GM21786 (cell line): ENCODE results near the gene HBP1.
"Not testable (repeated sequence)": the region's sequence is repeated elsewhere in the genome, so short reads cannot be mapped to it uniquely, and the experiment has no call there.

ENCODE experiments used
- ATAC-seq: cut with Tn5 transposase; IDR thresholded peaks from one replicate; pipeline ENCODE4 v1.9.1; 2021; ENCODE audit not compliant: unreplicated experiment

HBP1 gene, protein sequence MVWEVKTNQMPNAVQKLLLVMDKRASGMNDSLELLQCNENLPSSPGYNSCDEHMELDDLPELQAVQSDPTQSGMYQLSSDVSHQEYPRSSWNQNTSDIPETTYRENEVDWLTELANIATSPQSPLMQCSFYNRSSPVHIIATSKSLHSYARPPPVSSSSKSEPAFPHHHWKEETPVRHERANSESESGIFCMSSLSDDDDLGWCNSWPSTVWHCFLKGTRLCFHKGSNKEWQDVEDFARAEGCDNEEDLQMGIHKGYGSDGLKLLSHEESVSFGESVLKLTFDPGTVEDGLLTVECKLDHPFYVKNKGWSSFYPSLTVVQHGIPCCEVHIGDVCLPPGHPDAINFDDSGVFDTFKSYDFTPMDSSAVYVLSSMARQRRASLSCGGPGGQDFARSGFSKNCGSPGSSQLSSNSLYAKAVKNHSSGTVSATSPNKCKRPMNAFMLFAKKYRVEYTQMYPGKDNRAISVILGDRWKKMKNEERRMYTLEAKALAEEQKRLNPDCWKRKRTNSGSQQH

DNA sequence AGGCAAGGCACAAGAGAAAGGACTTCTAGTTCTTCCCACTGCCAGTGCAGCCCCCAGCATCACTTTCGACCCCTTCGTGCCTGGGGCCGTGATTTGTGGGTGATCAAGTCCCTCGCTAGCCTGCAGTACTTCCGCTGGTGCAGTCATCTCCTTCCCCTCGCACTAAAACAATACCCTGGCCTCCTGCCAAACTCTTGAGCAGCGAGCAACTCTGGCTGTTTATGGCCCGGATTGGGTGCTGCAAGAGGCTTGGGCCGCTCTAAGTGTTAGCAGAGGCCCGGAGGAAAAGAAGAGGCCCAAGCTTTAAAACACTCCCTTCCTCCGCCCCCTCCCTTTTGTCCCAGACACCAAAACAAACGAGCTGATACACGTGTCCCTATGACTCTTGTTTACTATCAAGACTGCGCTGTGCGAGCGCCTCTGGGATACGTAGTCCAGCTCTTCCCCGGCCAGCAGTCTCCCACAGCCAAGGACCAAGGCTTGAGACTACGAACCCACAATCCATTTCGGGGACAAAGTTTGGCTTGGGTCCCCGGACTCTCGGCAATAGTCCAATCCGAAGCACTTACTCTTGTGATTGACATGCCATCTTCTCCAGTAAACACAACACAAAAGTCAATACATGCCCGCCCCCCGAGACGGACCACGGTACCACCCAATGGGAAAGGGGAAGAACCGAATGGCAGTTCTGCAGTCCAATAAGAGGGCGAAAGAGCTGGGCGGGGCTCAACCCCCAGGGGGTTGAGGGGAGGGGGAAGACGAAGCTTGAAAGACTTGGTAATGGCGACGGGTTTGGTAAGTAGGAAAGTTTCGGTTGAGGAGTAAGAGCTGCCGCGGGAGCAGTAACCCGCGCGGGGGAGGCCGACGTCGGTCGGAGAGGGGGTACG lies at the start of gene HBP1:
Gene HBP1 (plus strand): TSS at position 771 of the 887 bp plus-strand sequence. CDS start 10,891 bp downstream, outside the sequence.
- peak; percentile 89 for ATAC-seq

DNA sequence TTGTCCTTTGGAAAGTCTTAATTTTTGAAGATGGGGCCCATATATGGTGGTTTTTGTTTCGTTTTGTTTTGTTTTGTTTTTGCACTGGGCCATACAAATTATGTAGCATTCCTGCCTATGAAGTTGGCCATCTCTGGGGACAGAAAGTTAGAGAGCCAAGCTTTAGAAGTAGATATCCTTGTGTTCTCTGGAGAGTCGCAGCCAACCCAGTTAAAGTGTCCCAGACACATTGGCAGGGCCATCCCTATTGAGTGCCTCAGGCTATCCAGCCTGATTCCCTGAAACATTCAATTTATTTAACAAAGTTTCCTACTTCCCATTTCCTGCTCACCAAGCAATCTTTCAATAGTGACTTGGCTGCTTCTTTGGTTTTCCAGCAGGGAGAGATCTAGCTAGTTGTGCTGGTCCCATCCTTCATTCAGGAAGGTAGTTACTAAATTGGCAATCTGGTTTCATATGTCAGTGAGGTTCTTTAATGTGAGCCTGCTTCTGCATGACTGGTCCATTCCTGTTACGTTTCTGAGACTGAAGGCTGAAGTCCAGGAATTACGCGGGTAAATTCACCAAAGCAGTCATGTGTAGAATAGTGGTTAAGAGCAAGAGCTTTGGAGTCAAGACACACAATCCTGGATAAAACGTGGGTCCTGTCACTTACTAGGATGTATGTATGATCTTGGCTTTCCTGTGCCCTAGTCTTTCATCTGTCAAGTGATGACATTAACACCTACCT lies 49.3 kb upstream of the HBP1 start:
- no peak for ATAC-seq

DNA sequence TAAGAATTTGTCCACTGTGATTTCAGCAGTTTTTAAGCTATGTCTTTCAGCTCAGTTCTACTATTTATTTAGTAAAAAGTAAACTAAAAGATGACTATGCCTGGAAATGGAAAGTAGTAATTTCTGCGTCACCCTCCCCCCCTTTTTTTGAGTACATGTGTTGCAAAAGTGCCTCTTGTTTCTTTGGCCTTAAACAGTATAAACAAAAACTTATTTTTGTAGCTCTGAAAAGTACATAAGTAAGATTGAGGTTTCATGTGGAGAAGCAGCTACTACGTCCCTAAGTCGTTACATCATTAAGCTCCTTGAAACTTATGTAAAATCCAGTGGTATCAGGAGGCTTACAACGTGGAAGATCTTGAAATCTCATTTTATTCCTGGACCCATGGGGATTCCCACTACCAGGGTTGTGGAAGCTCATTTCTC lies 46.3 kb upstream of the HBP1 start:
- no peak for ATAC-seq

DNA sequence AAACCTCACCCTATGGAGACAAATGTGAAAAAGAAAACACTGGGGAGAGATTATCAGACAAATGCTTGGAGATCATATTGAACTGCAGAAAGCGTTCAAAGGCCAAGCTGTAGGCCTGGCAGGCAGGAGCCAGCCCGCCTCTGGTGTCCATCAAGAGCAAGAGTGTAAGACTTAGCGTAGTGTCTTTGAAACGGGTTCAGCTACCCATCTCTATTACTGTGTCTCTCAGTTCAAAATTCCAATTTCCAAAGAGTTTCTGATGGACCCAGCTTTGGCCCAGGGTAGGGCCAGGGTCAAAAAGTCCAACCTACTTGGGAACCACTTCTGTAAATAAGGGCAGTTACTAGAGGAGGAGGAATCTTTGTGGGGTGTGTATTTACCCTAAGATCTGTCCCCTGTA lies 45.4 kb upstream of the HBP1 start:
- ATAC-seq: no peak

DNA sequence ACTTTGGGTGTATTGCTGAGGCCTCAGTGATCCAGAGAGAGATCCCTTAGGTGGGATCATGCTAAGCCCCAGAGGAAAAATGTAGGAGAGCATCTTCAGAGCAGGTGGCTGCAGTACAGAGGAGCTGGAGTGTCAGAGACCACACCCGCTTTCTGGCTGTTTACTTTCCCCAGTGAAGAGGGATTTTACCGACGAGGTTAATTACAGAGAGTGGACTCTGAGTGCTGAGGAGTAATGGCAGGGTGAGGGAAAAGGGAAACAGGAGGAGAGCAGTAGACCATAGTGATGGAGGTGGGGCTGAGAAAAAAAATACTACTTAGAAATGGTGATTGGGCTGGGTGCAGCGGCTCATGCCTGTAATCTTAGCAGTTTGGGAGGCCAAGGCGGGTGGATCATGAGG lies 43.3 kb upstream of the HBP1 start:
- ATAC-seq: no peak

DNA sequence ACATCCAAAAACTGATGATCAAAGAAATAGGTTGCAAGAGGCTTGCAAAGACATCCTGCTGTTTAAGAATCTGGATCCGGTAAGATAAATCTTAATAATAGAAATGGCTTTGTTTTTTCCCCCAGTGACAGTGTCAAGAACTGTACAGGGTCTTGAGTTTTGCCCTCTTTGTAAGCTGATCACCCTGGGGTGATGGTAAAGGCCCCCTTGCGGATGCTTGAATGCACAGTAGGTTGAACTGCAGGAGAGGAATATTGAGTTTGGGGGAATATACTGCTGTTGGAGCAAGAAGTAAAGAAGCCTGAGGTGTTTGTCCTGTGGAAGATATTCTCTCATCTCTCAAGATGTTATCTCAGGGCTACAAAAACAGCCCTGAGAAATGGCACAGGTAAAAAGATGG lies 40.6 kb upstream of the HBP1 start:
- ATAC-seq: no peak

DNA sequence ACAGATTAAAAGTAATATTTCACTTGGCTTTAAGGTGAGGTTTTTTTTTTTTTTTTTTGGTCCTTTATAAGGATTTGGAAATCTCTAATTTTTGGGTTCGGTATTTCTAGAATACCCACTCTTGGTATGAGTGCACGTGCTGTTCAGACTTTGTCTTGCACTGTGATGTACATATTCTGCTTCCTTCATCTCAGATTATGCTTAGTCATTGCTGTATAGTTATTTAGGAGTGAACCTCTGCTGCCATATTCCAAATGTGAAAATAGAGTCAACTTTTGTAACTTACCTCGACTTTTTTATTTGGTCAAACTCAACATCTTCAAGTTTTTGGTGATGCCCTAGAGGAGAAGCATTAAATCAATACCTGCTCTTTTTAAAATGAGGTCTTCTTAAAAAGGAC lies 40.1 kb upstream of the HBP1 start:
- ATAC-seq: no peak

DNA sequence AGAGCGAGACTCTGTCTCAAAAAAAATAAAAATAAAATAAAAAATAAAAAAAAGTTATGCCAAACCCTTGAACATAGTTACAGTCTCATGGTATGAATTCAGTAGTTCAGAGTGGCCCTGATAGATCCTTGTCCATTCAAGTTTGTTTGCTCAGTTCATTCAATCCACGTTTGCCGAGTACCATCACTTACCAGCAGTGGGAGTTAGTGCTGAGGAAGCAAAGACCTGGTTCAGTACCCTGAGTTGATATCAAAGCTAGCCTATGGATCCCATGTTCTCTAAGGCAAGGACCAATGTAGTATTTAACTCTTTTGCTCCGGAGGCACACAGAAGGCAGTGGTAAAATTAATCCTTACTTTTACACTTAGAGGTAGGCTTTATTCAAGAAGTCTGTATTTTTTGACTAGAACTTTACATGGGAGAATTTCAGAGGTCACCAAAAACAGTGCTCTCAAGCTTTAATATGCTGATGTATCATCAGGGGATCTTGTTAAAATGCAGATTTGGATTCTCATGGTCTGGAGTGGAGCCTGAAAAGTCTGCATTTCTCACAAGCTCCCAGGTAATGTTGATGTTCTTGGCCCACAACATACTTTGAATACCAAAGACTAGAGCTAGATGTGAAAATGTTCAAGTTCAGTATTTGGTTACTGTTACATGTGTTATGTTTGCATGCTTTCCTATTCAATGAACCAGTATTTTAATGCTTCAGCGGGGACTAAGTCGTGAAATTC lies 38.1 kb upstream of the HBP1 start:
- ATAC-seq: no peak

DNA sequence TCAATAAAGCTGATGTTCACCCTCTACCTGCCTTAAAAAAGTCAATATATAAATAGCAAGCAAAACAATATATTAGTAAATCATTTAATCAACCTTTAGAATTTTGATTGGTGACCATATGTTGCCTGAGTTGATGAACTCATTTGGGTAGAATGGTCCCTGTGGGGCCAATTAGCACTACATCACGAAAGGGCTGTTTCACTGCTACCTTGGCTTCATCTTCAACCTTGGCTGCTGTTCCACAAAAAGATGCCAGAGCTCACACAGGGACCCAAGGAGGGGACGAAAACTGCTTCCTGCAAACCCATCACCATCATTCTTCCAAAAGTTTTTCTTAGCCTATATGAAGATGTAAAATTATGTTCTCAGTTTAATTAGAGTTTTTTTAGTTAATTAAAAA lies 35.4 kb upstream of the HBP1 start:
- ATAC-seq: no peak

DNA sequence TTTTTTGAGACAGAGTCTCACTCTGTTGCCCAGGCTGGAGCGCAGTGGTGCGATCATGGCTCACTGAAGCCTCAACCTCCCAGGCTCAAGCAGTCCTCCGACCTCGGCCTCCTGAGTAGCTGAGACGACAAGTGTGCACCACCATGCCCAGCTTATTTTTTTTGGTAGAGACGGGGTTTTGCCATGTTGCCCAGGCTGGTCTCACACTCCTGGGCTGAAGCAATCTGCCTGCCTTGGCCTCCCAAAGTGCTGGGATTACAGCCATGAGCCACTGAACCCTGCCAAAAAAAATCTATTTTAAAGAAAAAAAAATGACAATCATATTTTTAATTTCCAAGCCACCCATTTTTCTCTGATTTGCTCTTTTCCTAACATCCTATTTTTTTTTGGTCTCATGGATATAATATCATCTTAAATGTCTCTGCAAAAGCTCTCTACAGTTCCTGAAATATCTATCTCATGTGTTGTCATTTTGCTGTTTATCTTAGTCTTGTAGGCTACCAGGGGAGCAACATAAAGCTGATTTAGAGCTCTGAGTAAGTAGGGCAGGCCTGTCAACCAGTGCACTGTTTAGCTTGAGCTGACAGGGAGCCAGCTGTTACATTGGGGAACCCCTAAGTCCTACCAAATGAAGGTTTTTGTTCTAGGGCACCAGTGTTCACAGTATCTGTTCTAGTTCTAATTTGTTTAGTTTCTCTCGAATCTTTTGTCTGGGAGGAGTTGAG lies 29.9 kb upstream of the HBP1 start:
- ATAC-seq: no peak

DNA sequence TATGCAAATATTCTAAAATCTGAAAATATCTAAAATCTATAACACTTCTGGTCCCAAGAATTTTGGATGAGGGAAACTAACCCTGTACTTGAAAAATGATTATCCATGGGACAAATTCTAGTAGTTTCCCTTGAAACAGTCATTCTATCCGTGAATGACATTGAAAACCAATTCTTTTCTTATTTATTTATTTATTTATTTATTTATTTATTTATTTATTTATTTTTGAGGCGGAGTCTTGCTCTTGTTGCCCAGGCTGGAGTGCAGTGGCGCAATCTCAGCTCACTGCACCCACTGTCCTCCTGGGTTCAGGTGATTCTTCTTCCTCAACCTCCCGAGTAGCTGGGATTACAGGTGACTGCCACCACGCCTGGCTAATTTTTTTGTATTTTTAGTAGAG lies 24.9 kb upstream of the HBP1 start:
- not testable (repeated sequence) for ATAC-seq

DNA sequence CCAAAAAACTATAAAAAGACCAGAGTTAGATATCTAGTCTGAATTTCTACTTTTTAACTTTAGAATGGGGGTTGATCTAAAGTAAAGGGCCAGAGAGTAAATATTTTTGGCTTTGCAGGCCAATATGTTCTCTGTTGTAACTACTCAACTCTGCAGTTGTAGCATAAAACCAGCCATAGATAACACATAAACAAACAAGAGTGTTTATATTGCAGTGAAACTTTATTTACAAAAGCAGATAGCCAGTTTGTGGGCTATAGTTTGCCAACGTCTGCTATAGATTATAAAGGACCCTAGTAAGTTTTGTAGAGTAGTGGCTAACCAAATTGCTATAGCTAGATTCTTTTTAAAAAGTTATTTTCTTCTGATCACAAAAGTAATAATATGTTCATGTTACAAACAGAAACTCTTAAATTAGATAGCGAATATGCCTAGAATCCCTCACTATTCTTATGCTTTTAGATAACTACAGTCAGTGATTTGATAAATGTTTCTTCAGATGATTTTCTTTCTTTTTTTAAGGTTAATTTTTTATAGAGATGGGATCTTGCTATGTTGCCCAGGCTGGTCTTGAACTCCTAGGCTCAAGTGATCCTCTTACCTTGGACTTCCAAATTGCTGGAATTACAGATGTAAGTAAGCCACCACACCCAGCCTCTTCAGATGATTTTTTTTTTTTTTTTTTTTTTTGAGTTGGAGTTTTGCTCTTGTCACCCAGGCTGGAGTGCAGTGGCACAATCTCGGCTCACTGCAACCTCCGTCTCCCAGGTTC lies 23.6 kb upstream of the HBP1 start:
- ATAC-seq: no peak

DNA sequence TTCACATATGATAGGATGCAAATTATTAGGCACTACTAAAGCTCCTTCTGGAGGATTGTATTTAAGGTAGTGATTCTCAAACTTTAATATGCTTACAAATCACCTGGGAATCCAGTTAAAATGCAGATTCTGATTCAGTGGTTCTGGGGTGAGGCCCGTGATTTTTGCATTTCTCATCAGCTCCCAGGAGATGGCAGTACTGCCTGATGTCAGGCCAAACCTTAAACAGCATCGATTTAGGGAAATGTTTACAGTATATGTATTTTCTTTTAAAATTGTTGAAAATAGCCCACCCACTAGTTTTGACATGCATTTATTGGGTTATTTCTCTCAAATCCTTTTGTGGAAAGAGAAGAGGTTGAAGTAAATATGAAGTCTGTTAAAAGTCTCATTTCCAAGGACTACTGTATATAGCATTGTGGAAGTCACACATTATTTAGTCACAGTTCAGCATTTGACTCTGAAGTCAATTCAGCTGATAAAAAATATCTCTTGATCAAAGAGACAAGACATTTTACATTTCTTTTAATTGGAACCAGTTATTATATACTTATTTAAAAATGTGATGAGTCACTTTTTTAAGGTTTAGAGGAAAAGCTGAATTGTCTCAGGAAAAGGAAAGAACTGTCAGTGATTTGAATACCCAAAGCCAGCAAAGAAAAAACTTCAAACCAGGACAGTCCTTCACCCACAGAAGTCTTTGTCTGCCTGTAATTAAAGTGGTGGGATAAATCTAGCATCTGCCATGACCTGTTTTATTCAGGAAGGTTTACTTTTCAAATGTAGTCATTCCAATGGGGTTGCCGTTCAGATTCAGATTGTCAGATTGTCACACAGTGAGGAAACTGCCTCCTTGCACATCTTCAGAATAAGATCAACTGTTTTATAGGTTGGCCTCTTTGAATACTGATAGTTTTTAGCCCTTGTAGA lies 21.1 kb upstream of the HBP1 start:
- no peak for ATAC-seq

DNA sequence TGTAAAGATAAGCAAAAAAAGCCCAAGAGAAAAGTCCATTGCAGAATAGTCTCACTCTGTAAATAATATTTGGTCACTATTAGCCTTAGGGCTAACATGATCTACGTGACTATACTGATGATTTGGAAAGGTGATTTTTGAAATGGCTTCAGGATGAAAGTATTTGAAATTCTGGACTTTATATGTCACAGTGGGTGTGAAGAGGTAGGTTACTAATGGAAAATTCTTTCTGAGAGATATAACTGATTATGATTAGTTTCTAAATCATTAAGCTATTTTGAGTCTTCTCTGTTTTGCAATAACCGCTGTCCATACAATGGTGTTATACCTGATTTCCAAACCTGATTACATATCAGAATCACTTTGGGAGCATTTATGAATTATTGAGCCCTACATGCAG lies 20.1 kb upstream of the HBP1 start:
- no peak for ATAC-seq

DNA sequence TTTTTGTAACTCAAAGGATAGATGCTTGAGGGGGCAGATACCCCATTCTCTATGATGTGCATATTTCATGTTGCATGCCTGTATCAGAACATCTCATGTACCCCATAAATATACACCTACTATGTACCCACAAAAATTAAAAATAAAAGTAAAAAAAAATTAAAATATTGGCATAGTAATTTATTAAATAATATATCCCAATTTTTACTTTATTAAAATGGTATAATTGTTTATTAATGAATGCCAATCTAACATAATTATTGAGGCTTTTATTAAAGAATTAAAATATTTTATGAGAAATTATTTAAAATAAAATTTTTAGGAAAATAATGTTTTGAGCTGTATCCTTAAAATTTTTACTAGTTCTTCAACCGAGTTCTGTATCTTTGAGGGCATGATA lies 18.9 kb upstream of the HBP1 start:
- ATAC-seq: no peak

DNA sequence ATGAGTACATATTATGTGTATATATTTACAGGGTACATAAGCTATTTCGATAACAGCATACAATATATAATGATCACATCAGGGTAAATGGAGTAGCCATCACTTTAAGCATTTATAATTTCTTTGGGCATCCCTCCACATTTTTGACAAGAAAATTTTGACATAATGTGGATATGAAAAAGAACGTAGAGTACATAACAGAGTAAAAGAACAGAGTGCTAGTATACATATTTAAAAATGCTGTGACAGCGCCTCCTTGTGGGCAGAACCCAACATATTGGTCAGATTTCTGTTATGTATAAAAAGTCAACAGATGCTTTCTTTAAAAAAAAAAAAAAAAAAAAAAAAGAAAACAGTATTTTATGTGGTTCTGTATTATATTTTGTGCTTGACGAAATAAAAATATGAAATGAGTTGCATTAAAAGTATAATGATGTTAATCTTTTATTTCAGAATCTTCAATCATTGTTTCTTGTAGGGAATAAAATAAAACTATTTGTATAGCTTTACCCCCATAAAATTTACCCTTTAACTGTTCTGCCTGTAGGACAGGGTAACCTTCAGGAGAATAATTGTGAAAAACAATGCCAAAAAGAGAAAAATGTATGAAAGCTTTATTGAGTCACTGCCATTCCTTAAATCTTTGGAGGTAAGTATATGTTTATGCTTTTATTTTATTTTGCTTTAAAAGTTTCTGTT lies 18.3 kb upstream of the HBP1 start:
- no peak for ATAC-seq

DNA sequence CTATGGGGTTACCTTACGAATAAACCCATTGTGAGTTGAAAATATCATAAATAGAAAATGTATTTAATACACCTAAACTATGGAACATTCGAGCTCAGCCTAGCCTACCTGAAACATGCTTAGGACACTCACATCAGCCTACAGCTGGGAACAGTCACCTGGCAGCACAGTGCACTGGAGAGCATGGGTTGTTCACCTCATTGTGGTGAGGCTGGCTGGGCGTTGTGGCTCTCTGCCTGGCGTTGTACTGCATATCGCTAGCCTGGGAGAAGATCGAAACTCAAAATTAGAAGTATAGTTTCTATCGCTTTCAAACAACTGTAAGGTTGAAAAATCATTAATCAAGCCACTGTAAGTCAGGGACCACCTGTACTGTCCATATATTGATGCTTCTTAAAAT lies 17.3 kb upstream of the HBP1 start:
- no peak for ATAC-seq
